Tibial nerve (tissue), 3 donors: ENCODE results near the gene ENDOV.

Experiments used
- POLR2A ChIP-seq, 2 donors: fragments of 450-650 bp; IDR thresholded peaks; one replicate each; pipeline ENCODE4 v1.6.1; 2017; ENCODE audit warnings: antibody characterized with exemption in 2 of 2, mild to moderate bottlenecking in 2 of 2, moderate library complexity in 2 of 2
- TF ChIP-seq, protein P1 (sequence below), 5 experiments: fragments of 200-600 bp in 3 of 5; fragments of 450-650 bp in 2 of 5; sonication (generic) in 3 of 5; IDR thresholded peaks; one replicate each; pipeline ENCODE4 v1.5.1; 2016 to 2019; ENCODE audit warnings: antibody characterized with exemption in 5 of 5, mild to moderate bottlenecking in 3 of 5, moderate library complexity in 2 of 5

DNA sequence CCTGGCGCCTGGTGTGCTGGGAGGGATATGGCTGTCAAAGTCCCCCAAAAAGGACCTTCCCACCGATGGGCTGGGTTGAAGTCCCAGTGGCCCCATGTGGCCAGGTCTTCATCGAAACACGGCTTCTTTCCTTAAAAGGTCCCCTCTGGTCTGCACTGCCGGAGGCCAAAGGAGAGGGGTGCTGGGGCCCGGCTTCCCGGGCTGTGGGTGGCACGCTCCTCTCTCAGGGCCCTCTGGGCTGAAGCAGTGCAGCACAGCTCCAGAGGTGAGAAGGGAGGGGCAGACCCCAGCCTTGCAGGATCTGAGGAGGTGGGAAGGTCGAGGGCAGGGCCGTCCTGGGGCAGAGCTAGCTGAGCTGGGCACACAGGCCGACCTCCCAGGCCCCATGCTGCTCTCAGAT is 54.7 kb downstream of the ENDOV start:
- TF ChIP-seq, protein P1, sequence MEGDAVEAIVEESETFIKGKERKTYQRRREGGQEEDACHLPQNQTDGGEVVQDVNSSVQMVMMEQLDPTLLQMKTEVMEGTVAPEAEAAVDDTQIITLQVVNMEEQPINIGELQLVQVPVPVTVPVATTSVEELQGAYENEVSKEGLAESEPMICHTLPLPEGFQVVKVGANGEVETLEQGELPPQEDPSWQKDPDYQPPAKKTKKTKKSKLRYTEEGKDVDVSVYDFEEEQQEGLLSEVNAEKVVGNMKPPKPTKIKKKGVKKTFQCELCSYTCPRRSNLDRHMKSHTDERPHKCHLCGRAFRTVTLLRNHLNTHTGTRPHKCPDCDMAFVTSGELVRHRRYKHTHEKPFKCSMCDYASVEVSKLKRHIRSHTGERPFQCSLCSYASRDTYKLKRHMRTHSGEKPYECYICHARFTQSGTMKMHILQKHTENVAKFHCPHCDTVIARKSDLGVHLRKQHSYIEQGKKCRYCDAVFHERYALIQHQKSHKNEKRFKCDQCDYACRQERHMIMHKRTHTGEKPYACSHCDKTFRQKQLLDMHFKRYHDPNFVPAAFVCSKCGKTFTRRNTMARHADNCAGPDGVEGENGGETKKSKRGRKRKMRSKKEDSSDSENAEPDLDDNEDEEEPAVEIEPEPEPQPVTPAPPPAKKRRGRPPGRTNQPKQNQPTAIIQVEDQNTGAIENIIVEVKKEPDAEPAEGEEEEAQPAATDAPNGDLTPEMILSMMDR (IDR thresholded peaks at IDR 0.05) = no peak
- TF ChIP-seq POLR2A (IDR thresholded peaks at IDR 0.05) = no peak
